Measurements from ENCODE around the gene CORO2B.
"Not testable (repeated sequence)": the region's sequence is repeated elsewhere in the genome, so short reads cannot be mapped to it uniquely, and the experiment has no call there.

The CORO2B gene

GRCh38 chr15:68592054-68592453 is 13.3 kb downstream of the CORO2B start:
- no peak for DNase-seq (ENCODE audit: low read depth in 2 of 2)

DNA sequence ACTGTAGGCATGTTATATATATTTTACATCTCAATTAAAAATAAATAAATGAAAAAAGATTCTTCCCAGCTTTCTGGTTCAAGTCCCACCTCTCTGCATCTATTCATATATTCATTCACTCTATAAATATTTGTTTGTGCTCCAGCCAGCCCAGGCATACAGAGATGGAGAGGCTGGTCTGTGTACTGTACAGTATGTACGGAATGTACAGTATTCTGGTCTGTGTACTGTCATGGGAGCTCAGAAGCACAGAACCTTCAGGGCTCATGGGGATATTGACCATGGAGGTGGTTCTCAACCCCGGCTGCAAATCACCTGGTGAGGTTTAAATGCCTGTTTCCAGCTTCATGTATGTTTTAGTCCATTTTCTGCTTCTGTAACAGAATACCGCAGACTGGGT is 13.8 kb downstream of the CORO2B start:
- no peak for DNase-seq (ENCODE audit: low read depth in 2 of 2)

- DNase-seq (ENCODE audit: low read depth in 2 of 2): no peak
Measured at GRCh38 chr15:68593341-68593740, 14.5 kb downstream of the CORO2B start.

GRCh38 chr15:68593828-68594532 is 15.2 kb downstream of the CORO2B start:
- DNase-seq (ENCODE audit: low read depth in 2 of 2): no peak

DNA sequence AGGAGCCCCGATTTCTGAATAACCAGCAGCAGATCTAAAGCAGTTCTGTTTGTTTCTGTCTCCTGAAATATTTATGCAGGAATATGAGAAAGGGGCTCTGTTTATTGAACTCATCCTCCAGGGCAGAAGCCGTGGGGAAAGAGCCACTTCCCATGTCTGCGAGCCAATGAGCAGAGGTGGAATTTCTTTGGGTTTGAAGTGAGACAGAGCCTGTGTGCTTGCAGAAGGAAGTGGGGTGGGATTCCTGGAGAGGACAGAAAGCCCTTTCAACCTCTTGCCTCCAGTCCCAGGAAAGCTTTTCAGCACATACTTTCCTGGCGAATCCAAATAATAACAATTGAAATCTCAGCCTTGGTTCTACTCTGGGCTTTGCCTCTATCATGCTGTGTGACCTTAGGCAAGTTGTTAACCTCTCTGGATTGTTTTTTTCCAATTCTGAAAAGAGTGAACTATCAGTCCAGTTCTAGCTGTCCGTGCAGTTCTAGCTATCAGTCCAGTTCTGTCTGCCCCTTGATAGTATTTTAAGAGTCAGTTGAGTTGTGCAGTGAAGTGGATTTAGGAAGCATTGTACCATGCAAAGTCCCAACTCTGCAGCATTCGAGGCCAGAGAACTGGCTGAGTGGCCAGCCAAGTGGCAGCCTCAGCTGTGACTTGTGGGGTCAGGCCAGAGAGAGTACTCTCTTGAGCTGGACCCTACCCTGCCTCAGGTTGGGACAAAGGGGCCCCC is 15.9 kb downstream of the CORO2B start:
- DNase-seq (ENCODE audit: low read depth in 2 of 2): no peak

DNA sequence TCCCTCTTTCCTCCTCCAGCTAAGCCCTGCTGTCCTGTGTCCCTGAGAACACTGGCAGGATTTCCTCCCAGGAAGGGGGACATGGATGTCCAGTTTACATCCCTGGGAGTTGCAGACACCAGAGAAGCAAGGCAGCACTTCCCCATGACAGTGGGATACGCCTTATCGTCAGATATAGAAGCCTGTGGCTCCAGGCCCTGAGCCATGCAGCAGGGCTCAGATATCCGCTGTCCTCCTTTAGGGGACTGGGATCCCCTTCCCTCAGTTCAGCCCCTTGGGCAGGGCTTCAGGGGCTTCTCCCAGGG is 16.4 kb downstream of the CORO2B start:
- no peak for DNase-seq (ENCODE audit: low read depth in 2 of 2)

GRCh38 chr15:68595761-68596160 is 17.0 kb downstream of the CORO2B start:
- no peak for DNase-seq (ENCODE audit: low read depth in 2 of 2)

DNA sequence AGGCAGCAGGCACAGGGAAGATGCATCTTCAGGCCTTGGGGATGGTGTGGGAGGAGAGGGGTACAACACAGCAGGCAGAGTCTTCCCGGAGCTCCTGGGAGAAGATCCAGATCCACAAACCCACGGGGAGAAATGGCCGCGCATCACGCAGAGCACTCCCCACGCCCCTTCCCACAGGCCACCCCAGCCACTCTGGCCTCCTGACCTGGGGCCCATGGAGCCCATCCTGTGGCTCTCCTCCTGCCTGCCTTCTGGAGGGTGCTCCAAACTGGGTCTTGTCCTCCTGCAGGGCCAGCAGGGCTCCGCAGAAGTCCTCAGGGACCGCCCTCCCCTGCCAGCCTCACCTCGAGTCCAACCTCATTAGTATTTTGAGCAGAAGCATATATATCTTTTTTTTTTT is 17.9 kb downstream of the CORO2B start:
- no peak for DNase-seq (ENCODE audit: low read depth in 2 of 2)

- DNase-seq (ENCODE audit: low read depth in 2 of 2): no peak
Measured at GRCh38 chr15:68597581-68597980, 18.8 kb downstream of the CORO2B start.

- DNase-seq (ENCODE audit: low read depth in 2 of 2): no peak
Measured at GRCh38 chr15:68598171-68599152, 19.7 kb downstream of the CORO2B start.

- DNase-seq (ENCODE audit: low read depth in 2 of 2): no peak
Measured at GRCh38 chr15:68599153-68599545, 20.4 kb downstream of the CORO2B start.

DNA sequence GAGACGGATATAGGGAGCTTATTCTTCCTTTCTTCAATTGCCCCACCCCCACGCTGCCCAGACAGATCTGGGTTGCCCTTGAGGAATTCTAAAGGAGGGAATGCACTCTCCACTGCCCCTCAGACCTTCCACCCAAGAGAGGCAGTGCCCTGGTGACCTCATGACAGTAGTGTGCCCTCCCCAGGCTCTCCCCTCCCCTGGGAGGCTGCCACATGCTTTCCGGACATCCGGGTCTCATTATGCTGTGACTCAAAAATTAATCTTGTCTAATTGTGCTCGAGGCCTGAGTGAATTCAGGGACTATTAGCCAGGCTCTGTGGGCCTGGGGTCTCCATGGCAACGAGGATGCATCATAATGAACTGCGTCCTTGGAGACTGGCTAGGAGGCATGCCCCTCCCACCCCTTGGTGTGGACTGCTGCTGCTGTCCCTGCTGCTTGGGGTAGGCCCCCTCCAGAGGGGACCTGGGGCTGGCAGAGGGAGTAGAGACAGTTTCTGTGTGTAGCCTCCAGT is 20.8 kb downstream of the CORO2B start:
- DNase-seq (ENCODE audit: low read depth in 2 of 2): no peak

DNA sequence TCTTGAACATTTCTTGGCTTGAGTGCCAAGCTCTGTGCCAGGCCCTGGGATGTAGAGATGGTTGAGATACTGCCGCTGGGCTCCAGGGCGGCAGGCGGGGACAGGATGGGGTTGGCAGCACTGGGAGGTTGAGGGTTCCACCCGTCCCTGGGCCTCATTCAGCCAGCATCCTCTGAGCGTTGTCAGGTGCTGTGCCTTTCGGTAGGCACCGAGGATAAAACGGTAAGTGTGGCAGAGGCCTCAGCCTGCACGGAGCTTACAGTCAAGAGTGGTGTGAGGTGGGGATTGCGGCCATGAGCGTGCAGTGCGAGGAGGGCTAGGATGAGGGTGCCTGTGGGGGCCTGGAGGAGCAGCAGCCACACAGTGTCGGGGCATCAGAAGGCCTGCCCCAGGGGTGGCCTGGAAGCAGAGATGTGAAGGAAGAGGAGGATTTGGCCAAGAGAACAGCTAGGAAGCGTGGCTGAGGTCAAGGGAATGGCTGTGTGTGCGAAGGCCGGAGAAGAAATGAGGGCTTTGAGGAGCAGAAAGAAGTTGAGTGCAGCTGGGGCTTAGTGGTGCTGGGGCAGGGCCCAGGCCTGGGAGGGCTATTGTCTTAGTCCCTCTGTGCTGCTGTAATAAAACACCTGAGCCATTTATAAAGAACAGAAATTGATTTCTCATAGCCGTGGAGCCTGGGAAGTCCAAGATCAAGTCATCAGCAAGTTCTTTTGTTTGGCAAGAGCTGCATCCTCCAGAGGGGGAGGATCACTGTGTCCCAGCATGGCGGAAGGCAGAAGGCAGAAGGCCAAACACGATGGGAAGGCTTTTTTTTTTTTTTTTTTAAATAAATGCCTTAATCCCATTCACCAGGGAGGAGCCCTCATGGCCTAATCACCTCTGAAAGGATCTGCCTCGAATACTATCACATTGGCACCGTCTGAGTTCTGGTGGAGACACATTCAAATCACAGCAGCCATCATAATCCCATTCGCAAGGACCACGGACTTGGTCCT is 22.7 kb downstream of the CORO2B start:
- DNase-seq (ENCODE audit: low read depth in 2 of 2): no peak

DNA sequence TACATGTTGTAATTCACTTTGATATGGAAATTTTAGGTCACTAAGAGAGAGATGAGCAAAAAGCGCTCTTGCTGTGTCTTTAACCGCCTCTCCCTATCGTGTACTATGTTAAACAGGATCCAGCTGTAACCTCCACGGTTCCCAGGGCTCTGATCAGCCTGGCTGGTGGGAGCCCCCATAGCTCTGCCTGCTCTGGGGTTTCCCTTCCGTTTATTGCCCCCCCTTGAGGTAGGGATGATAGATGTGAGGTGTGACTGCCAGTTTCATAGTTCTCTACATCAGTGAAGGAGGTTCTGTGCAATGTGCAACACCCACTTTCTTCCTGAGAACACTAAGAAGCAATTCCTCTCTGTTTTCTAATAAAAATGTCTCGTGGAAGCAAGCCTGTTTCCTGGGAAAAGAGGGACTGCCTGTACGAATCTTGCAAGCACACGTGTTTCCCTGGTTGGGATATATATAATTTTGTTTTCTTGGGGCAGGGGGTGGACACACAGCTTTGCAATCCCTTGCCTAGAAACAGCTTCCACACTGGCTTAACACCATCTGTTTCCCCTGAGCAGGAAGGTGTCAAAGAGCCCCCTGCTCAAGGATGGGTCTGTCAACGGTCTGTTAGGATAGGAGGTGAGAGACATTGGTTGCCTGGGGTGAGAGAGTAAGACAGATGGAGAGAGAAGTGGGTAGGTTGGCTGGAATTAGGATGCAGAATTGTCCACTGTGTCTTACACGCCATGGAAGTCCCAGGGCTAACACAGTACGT is 23.8 kb downstream of the CORO2B start:
- no peak for DNase-seq (ENCODE audit: low read depth in 2 of 2)

- no peak for DNase-seq (ENCODE audit: low read depth in 2 of 2)
Measured at GRCh38 chr15:68603216-68603595, 24.4 kb downstream of the CORO2B start.

DNA sequence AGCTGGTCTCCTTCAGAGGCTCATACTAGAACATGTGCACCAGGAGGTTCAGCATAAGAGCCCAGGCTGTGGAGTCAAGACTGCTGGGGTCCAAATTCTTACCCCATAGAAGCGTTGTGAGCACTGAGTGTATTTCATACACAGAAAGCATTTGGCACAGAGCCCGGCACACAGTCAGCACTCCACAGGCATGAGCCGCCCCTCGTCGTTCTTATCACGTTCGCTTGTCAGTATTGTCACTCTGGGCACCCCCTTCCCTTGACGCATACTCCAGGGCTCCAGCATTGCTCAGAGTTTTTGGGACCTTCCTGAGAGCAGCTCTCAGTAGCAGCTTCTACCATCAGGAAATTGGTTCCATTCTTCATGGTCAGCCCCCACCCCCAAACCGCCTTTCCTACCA is 25.2 kb downstream of the CORO2B start:
- no peak for DNase-seq (ENCODE audit: low read depth in 2 of 2)

GRCh38 chr15:68604840-68605478 is 26.2 kb downstream of the CORO2B start:
- not testable (repeated sequence) for DNase-seq (ENCODE audit: low read depth in 2 of 2)

DNA sequence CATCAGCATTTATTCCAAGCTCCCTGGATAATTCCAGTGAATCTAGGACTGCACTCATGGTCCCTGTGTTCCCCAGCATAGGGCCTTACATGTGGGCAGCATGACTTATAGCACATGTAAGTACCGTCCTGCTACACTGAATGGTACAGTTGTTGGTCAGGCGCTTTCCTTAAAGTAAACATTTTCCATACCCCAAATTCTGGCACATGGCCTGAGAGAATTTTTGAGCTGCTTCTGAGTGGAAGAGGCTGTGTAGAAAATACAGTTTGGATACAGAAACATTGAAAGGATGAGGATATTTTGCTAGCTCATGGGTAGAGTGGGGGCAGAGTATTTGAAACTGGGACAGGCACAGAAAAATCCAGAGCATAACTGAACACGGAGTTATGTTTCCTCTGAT is 27.6 kb downstream of the CORO2B start:
- DNase-seq (ENCODE audit: low read depth in 2 of 2): no peak

DNA sequence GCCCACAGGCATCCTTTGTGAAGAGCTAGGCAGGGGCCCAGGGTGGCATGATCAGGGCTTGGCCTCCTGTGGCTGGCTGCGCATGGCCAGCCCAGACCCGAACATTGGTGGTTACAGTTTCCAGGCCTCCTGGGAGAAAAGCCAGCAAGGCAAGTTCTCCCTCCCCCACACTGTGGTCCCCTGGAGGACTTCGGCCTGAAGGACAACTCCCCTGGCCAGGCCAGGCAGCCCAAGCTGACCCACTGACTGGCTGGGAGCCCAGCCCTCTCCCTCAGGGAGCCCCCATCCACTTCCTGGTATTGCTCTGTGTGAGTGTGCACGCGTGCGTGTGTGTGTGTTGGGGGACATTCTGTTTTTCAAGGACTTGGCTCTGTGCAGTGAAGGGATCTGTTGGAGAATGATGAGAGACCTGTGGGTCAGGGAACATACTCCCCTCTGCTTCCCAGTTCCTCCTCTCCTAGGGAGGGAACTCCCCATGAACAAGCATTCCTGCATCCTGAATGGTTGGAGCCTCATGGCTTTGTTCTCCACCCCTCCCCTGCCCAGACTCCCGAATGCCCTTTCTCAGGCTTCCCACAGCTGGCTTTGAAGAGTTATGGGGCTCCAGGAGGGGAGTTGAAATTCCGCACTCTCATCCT is 29.5 kb downstream of the CORO2B start:
- DNase-seq (ENCODE audit: low read depth in 2 of 2): no peak
